Right cardiac atrium (tissue), 5 donors: ENCODE results near the gene PNMA6E. TPM values are rescaled to one million over a fixed set of nuclear protein-coding genes. Genes with fewer than 3 reads are reported as not detected.

ENCODE experiments used
- ATAC-seq, 2 donors: fragments of 200-7000 bp; cut with Tn5 transposase; one replicate each; pipeline versions ENCODE4 v1.8.0 to v1.9.1; 2020; ENCODE audit warnings: moderate library complexity in 2 of 2, mild to moderate bottlenecking in 1 of 2
- DNase-seq, 3 donors: peaks; one replicate each; pipeline ENCODE4 v3.0.0-alpha.2; 2020
- H3K27ac ChIP-seq: one replicate; pipeline ENCODE4 v1.5.1; 2013; ENCODE audit warnings: mild to moderate bottlenecking, low read length, control low read depth, moderate library complexity
- H3K27me3 ChIP-seq: one replicate; pipeline ENCODE4 v1.6.1; 2013; ENCODE audit not compliant: control insufficient read depth, insufficient read depth
- H3K4me1 ChIP-seq: one replicate; pipeline ENCODE4 v1.6.1; 2013; ENCODE audit warnings: low read length; ENCODE audit not compliant: control insufficient read depth, insufficient read depth
- H3K4me3 ChIP-seq: one replicate; pipeline ENCODE4 v1.5.1; 2013; ENCODE audit warnings: low read length, control low read depth
- H3K9me3 ChIP-seq: one replicate; pipeline ENCODE4 v1.6.1; 2013; ENCODE audit warnings: low read length; ENCODE audit not compliant: control insufficient read depth
- WGBS: extraction: QIAGEN DNeasy Blood & Tissue Kit; methylation state at CpG from one replicate; pipeline ENCODE4 v1.1.7; 2013; 5-methylcytosine and 5-hydroxymethylcytosine counted together
- intact Hi-C, 4 donors: fragments of 100-400 bp; cut with DNase I; formaldehyde crosslinking; loops; one replicate each; pipeline versions ENCODE4 v1.11.0 to v1.14.0; 2022 to 2023
- polyA plus RNA-seq: library from polyadenylated mRNA; stranded (reverse); fragments of 200-250 nt; gene quantifications from one replicate; pipeline ENCODE4 v1.2.3, GENCODE V29; 2013
- total RNA-seq, 4 donors: library from RNA; stranded (reverse); fragmentation: NEBNext Ultra II Directional; extraction: Animal tissue kit (Norgen Biotek cat#: 25700); gene quantifications; one replicate each; pipeline ENCODE4 v1.2.1, GENCODE V29; 2021
- donor health status: healthy with polysubstance abuse.
- donor health status: DM: no; HTN: yes; CAD: no.
- donor health status: DM: no; HTN: no; CAD: no.
- donor health status: DM: no; HTN: yes; CAD: no; lungs with severe emphysema.
- donor health status: DM: yes; HTN: yes; CAD: no.

PNMA6E gene
- total and polyA plus RNA-seq, 5 donors: not detected

DNA sequence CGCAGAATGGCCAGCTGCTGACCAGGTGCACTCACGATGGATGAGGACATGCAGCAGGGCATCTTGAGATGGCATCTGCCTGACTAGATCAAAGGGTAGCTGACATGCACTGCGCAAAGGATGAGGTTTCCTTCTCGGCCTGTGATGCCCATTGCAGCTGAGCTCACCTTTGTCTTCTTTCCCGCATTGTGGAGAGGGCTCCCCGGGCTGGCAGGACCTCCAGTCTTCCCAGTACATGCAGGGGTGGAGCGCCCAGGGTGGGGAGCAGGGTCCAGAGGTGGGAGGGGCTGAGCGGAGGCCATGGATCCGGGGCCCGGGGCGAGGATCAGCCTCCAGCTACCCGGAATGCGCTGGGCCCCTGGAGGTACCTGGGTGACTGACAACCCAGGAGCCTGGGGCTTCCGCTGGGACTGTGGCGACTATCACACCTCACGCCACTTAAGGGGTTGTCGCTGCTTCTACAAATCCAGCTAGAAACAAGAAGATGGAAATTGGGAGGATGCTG lies 32.7 kb upstream of the PNMA6E start:
- H3K27ac ChIP-seq: no peak overlapping the region
- WGBS: 88% methylated on average over 17 of the region's 17 CpGs
- no peaks in the 10 kb centered on the region for H3K27me3 ChIP-seq
- ATAC-seq (peak in 1 of 2 donors; percentile 25), DNase-seq (no peak)
- intact Hi-C loops: no loop called here
- H3K9me3 ChIP-seq: no peaks in the 10 kb centered on the region
- no peak overlapping the region for H3K4me3 ChIP-seq
- no peaks in the 10 kb centered on the region for H3K4me1 ChIP-seq

DNA sequence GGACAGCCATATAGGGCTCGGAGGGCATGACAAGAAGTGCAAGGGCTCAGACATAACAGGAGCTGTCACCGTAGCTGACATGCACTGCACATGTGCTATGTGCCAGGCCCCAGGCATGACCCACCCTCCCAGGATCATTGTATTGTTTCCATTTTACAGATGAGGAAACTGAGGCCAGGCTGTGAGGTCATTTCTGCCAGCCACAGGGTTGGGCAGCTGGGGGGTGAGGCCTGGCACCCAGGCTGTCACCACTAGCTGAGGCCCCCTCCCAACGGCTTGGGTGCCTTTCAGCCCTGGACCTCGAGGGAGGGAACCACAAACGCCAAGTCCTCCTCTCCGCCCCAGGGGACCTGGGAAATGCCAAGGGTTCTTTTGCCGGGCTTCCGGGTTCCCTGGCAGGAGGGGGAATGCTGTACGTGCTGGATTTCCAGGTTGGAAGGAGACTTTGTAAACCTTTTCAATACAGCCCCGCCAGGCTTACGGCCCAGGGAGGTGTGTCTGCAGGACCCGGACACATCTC lies 32.1 kb upstream of the PNMA6E start:
- Histone ChIP-seq H3K9me3 (no peaks in the 10 kb centered on the region), H3K4me1 (no peaks in the 10 kb centered on the region), H3K27ac (no peak overlapping the region), H3K27me3 (no peaks in the 10 kb centered on the region), H3K4me3 (no peak overlapping the region)
- DNase-seq (no peak), ATAC-seq (no peak)
- WGBS: 72% methylated on average over 12 of the region's 12 CpGs
- intact Hi-C loops: no loop called here

DNA sequence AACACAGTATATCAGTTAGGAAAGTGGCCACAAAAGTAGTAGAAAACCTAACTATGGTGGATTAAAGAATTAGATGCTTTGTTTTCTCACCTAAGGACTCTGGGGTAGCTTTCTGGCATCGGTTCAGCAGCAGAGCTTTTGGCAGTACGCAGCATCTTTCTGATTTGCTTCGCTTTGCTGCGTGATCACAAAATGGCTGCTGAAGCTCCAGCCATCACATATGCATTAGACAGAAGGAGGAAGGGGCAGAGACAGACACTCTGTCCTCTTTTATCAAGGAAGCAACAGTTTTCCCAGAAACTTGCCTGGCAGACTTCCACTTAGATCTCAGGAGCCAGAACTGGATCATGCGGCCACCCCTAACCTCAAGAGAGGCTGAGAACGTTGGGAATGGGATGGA lies 29.6 kb upstream of the PNMA6E start:
- DNase-seq (no peak), ATAC-seq (no peak)
- H3K9me3 ChIP-seq: no peaks in the 10 kb centered on the region
- no peaks in the 10 kb centered on the region for H3K4me1 ChIP-seq
- no peak overlapping the region for H3K27ac ChIP-seq
- WGBS: 87% methylated on average over 6 of the region's 6 CpGs
- no peak overlapping the region for H3K4me3 ChIP-seq
- intact Hi-C loops: no loop called here
- no peaks in the 10 kb centered on the region for H3K27me3 ChIP-seq

DNA sequence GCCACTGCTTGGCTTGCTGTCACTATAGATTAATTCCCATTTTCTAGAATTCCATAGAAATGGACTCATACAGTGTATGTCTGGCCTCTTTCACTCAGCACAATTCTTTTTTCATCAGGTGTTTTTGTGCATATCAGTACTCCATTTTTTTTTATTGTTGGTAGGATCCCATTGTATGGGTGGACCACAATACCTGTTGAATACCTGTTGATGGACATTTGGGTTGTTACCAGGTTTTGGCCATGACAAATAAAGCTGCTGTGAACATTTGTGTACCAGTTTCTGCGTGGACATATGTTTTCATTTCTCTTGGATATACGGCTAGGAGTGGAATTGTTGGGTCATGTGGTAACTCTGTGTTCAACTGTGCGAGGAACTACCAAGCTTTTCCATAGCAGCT lies 25.1 kb upstream of the PNMA6E start:
- Histone ChIP-seq H3K27ac (no peak overlapping the region), H3K4me1 (no peaks in the 10 kb centered on the region), H3K27me3 (no peaks in the 10 kb centered on the region), H3K9me3 (no peaks in the 10 kb centered on the region), H3K4me3 (no peak overlapping the region)
- intact Hi-C loops: no loop called here
- 94% methylated on average over 3 of the region's 3 CpGs for WGBS
- DNase-seq (no peak), ATAC-seq (no peak)

DNA sequence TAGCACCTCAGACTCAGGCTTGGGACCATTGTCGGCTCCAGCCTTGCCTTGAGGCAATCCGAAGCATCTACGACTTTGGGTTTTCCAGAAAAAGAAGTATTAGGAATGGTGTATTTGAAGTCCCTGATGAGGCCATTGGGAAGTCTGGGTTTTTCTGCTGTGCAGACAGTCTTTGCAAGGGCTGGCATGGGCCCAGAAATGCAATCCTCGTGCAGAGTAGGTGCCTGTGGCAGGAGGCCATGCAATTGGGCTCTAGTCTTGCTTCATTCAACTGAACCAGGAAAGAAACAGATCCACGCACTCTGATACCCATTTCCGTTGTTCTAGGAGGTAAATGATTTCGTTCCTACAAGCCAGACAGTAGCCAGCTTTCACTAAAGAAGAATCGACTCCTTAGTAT lies 22.5 kb upstream of the PNMA6E start:
- no peak overlapping the region for H3K4me3 ChIP-seq
- ATAC-seq (no peak), DNase-seq (peak in 2 of 3 donors; percentile 57 to 69)
- no peaks in the 10 kb centered on the region for H3K27me3 ChIP-seq
- no peak overlapping the region for H3K27ac ChIP-seq
- H3K9me3 ChIP-seq: no peaks in the 10 kb centered on the region
- intact Hi-C loops: no loop called here
- no peaks in the 10 kb centered on the region for H3K4me1 ChIP-seq
- 74% methylated on average over 8 of the region's 8 CpGs for WGBS

DNA sequence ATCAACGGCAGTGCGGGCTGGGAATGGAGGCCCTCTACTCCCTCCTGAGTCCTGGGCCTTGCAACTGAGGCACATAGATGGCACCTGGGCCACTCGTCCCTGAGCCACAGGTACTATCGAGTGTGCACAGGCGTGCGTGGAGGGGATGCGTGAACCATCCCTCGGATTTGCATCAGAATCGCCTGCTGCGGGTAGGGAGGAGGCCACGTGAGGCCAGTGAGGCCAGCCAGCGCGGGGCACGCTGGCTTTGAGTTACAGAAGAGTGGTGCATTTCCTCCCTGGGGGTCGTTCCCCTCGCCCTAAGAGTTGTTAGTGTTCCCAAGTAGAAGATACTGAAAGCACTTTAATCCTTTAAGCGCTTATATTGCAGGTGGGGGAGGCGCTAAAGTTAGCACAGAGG lies 20.7 kb upstream of the PNMA6E start:
- WGBS: 90% methylated on average over 18 of the region's 18 CpGs
- no peak overlapping the region for H3K27ac ChIP-seq
- no peak for DNase-seq
- H3K4me1 ChIP-seq: no peaks in the 10 kb centered on the region
- no peak overlapping the region for H3K4me3 ChIP-seq
- no peaks in the 10 kb centered on the region for H3K27me3 ChIP-seq
- no peaks in the 10 kb centered on the region for H3K9me3 ChIP-seq
- intact Hi-C loops: no loop called here
- ATAC-seq: no peak

DNA sequence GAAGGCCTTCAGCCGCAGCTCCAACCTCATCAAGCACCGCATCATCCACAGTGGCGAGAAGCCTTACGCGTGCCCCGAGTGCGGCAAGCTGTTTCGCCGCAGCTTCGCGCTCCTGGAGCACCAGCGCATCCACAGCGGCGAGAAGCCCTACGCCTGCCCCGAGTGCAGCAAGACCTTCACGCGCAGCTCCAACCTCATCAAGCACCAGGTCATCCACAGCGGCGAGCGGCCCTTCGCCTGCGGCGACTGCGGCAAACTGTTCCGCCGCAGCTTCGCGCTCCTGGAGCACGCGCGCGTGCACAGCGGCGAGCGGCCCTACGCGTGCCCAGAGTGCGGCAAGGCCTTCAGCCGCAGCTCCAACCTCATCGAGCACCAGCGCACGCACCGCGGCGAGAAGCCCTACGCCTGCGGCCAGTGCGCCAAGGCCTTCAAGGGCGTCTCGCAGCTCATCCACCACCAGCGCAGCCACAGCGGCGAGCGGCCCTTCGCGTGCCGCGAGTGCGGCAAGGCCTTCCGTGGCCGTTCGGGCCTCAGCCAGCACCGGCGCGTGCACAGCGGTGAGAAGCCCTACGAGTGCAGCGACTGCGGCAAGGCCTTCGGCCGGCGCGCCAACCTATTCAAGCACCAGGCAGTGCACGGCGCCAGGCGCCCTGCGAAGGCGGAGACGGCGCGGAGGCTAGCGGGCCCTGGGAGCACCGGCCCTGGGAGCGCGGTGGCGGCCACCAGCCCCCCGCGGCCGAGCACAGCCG lies 19.9 kb upstream of the PNMA6E start:
- H3K27me3 ChIP-seq: no peaks in the 10 kb centered on the region
- H3K9me3 ChIP-seq: no peaks in the 10 kb centered on the region
- WGBS: 93% methylated on average over 91 of the region's 91 CpGs
- no peaks in the 10 kb centered on the region for H3K4me1 ChIP-seq
- no peak overlapping the region for H3K4me3 ChIP-seq
- intact Hi-C loops: no loop called here
- H3K27ac ChIP-seq: no peak overlapping the region
- DNase-seq (peak in 1 of 3 donors; percentile 57), ATAC-seq (no peak)

DNA sequence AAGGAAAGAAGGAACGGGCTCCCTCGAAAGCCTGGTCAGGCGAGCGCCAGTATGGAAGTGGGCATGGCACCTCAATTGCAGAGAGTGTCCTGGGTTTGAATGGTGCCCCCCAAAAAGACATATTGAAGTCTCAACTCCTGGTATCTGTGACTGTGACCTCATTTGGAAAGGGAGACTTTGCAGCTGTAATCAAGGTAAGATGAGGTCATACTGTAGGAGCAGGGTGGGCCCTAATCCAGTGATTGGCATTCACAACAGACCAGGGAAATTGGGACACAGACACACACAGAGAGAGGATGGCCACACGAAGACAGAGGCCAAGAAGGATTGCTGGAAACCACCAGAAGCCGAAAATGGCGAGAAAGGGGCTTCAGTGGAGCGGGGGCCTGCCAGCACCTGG lies 16.5 kb upstream of the PNMA6E start:
- ATAC-seq (no peak), DNase-seq (peak in 1 of 3 donors; percentile 3)
- Histone ChIP-seq H3K4me1 (no peaks in the 10 kb centered on the region), H3K4me3 (no peak overlapping the region), H3K9me3 (no peaks in the 10 kb centered on the region), H3K27me3 (no peaks in the 10 kb centered on the region), H3K27ac (no peak overlapping the region)
- intact Hi-C loops: no loop called here
- 90% methylated on average over 8 of the region's 8 CpGs for WGBS

DNA sequence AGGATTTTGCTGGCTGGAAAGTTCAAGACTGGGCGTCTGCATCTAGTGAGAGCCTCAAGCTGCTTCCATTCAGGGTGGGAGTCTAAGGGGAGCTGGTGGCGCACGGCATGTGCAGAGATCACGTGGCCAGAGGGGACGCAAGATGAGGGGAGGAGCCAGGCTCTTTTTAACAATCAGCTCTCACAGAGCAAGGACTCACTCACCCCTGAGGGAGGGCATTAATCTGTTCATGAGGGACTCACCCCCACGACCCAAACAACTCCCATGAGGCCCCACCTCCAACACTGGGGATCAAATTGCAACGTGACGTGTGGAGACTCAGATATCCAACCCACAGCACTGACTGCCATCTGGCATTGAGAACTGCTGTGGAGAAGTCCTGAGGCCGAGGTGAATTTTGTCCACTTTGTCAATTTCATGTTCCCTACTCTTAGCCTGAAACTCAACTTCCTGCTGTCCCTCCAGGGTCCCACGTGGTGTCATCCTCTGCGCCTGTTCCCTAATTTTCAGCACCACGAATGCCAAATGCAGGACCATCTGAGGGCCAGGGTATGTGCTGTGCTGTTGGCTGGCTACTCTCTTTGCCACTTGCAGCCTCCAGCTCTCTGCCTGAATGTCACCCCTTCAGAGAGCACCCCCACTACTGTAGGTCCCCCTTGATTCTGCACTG lies 15.8 kb upstream of the PNMA6E start:
- H3K27ac ChIP-seq: no peak overlapping the region
- ATAC-seq: peak in 1 of 2 donors; percentile 19
- 32% methylated on average over 12 of the region's 12 CpGs for WGBS

DNA sequence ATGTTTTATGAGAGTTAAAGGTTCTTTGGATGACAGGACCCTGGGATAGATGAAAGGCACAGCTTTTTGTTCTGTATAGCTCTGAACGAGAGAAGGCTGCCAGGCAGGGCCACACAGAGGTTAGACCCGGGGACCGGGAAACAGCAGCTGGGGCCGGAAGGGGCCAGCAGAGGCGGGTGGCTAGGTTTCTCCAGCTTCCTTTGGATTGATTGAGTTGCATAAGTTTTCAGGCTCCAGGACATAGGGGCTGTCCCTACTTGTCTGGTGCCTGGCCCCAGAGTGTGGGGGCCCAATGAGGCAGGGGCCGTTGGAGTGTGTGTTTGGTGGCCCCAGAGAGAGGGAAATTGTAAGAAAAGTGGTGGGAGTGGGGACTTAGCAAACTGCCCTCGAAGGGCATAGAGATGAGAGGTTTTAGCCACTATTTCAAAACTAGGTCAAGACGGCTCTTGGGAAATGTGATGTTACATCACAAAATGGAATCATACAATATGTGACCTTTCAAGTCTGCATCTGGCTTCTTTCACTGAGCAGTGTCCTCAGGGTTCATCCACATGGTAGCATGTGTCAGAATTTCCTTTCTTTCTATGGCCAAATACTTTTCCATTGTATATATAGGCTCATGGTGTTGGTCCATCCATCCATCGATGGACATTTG lies 13.8 kb upstream of the PNMA6E start:
- H3K27ac ChIP-seq: peak overlapping the region; percentile 59
- intact Hi-C loops: no loop called here
- ATAC-seq (peak; percentile 38 to 44), DNase-seq (peak in 2 of 3 donors; percentile 56 to 58)
- H3K4me3 ChIP-seq: no peak overlapping the region
- no peaks in the 10 kb centered on the region for H3K27me3 ChIP-seq
- H3K9me3 ChIP-seq: no peaks in the 10 kb centered on the region
- H3K4me1 ChIP-seq: no peaks in the 10 kb centered on the region
- 56% methylated on average over 9 of the region's 9 CpGs for WGBS

More for the DNA sequence above, 15.8 kb upstream of the PNMA6E start:
- H3K9me3 ChIP-seq: no peaks in the 10 kb centered on the region
- DNase-seq: peak in 1 of 3 donors; percentile 30
- intact Hi-C loops: no loop called here
- H3K4me1 ChIP-seq: no peaks in the 10 kb centered on the region
- H3K27me3 ChIP-seq: no peaks in the 10 kb centered on the region
- no peak overlapping the region for H3K4me3 ChIP-seq

DNA sequence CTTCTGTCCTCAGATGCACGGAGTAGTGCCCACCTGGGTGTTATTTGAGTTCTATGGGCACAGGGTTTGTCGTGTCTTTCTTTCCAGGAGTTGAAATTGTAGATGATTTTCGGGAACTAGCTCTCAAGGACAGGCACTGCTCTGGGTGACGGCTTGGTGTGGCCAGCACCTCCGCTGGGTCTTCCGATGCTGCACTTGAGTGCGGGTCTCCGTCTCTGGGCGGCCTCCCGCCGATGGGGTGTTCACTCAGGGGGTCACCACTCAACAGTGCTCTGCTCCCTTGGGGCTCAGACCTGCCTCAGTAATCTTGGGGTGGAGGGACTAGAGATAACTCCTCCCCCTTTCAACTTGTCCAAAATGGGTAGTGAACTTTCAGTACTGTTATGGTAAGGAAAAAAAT lies 12.6 kb upstream of the PNMA6E start:
- H3K9me3 ChIP-seq: no peaks in the 10 kb centered on the region
- DNase-seq (peak in 1 of 3 donors; percentile 25), ATAC-seq (no peak)
- H3K27ac ChIP-seq: no peak overlapping the region
- intact Hi-C loops: no loop called here
- H3K4me1 ChIP-seq: no peaks in the 10 kb centered on the region
- 85% methylated on average over 11 of the region's 11 CpGs for WGBS
- no peak overlapping the region for H3K4me3 ChIP-seq
- no peaks in the 10 kb centered on the region for H3K27me3 ChIP-seq
